Caco-2 (cell line): ENCODE data around the gene BLOC1S2. TPM values are rescaled to one million over a fixed set of nuclear protein-coding genes. Genes with fewer than 3 reads are reported as not detected.

ENCODE experiments used
- BruUV-seq: library from RNA; stranded (reverse); fragments of 400-500 nt; replicated peaks from 2 replicates; lab custom pipeline; 2021; lab: Mats Ljungman, UMichigan
- CTCF ChIA-PET: fragments of 300-600 bp; sonication (Branson Sonifier 250); formaldehyde crosslinking; loops from one replicate; lab custom pipeline; 2022; ENCODE audit warnings: antibody characterized with exemption; lab: Charles Lee
- POLR2A ChIA-PET: fragments of 300-600 bp; sonication (Branson Sonifier 250); formaldehyde crosslinking; loops from one replicate; lab custom pipeline; 2022; ENCODE audit warnings: antibody characterized with exemption; lab: Charles Lee
- DNase-seq, 2 experiments: peaks; one replicate each; pipeline versions ENCODE4 v3.0.0 to v3.0.0-alpha.2; 2020 to 2022
- H3K27me3 ChIP-seq: replicated peaks from 2 replicates; pipeline ENCODE4 v1.6.0; 2011; ENCODE audit warnings: low read length; ENCODE audit not compliant: control insufficient read depth, insufficient read depth
- H3K36me3 ChIP-seq: 2 replicates; pipeline ENCODE4 v1.5.1; 2011; ENCODE audit warnings: low read length; ENCODE audit not compliant: control insufficient read depth, insufficient read depth
- H3K4me1 ChIP-seq: fragments of 250-450 bp; sonication (Bioruptor Pico); 2 replicates; pipeline ENCODE4 v1.5.1; 2020; ENCODE audit warnings: mild to moderate bottlenecking
- H3K4me3 ChIP-seq: 2 replicates; pipeline ENCODE4 v1.5.1; 2011; ENCODE audit warnings: low read depth, mild to moderate bottlenecking, control low read depth, low read length
- H3K9me3 ChIP-seq: fragments of 250-450 bp; sonication (Bioruptor Pico); 2 replicates; pipeline ENCODE4 v1.5.1; 2020; ENCODE audit warnings: mild to moderate bottlenecking, moderate library complexity
- H3K27ac Mint-ChIP-seq: one replicate; pipeline ENCODE4 v1.8.0; 2022; ENCODE audit warnings: mixed read lengths; ENCODE audit not compliant: unreplicated experiment
- H3K27me3 Mint-ChIP-seq: one replicate; pipeline ENCODE4 v1.8.0; 2022; ENCODE audit warnings: mixed read lengths; ENCODE audit not compliant: insufficient read depth, unreplicated experiment
- H3K36me3 Mint-ChIP-seq: one replicate; pipeline ENCODE4 v1.8.0; 2022; ENCODE audit warnings: mild to moderate bottlenecking, mixed read lengths; ENCODE audit not compliant: insufficient read depth, unreplicated experiment
- H3K4me1 Mint-ChIP-seq: one replicate; pipeline ENCODE4 v1.8.0; 2022; ENCODE audit warnings: low read depth, mixed read lengths; ENCODE audit not compliant: unreplicated experiment
- H3K4me3 Mint-ChIP-seq: one replicate; pipeline ENCODE4 v1.8.0; 2022; ENCODE audit warnings: mild to moderate bottlenecking, moderate library complexity, mixed read lengths; ENCODE audit not compliant: unreplicated experiment
- H3K9me3 Mint-ChIP-seq: one replicate; pipeline ENCODE4 v1.8.0; 2022; ENCODE audit warnings: mixed read lengths; ENCODE audit not compliant: unreplicated experiment
- CTCF ChIP-seq, 2 experiments: fragments of 200-600 bp in 1 of 2; IDR thresholded peaks; 1 replicate in 1 of 2; 2 replicates in 1 of 2; pipeline versions ENCODE4 v1.5.1 to v1.8.0; 2011 to 2022; ENCODE audit warnings: antibody characterized with exemption in 1 of 2, control low read depth in 1 of 2, inconsistent platforms in 1 of 2, low read depth in 1 of 2, low read length in 1 of 2, mild to moderate bottlenecking in 1 of 2, moderate library complexity in 1 of 2; ENCODE audit not compliant: insufficient read depth in 1 of 2, severe bottlenecking in 1 of 2, unreplicated experiment in 1 of 2
- intact Hi-C: fragments of 100-400 bp; cut with micrococcal nuclease; formaldehyde crosslinking; loops from one replicate; pipeline ENCODE4 v1.10.0; 2022; ENCODE audit not compliant: unreplicated experiment
- total RNA-seq: library from RNA; stranded (reverse); gene quantifications from 2 replicates; pipeline ENCODE4 v1.2.3, GENCODE V29; 2022

BLOC1S2 gene
- total RNA-seq, 1 experiment from 2014 or later = 51.9 TPM

- Mint-ChIP-seq H3K4me3 (peak overlapping the region; percentile 50), H3K36me3 (peaks cover 17% of the 10 kb centered on the region), H3K9me3 (no peaks in the 10 kb centered on the region), H3K4me1 (peaks cover 6% of the 10 kb centered on the region), H3K27me3 (no peaks in the 10 kb centered on the region), H3K27ac (peak overlapping the region; percentile 58)
- Histone ChIP-seq H3K9me3 (no peaks in the 10 kb centered on the region), H3K4me1 (no peaks in the 10 kb centered on the region), H3K36me3 (no peaks in the 10 kb centered on the region), H3K4me3 (peak overlapping the region; percentile 89; the same call in 1 of the 2 replicates), H3K27me3 (no peaks in the 10 kb centered on the region)
- DNase-seq = no peak
- no peak for TF ChIP-seq CTCF (IDR thresholded peaks at IDR 0.05; ENCODE audit: insufficient read depth in 1 of 2, low read depth in 1 of 2, low read length in 1 of 2, severe bottlenecking in 1 of 2, unreplicated experiment in 1 of 2)
- BruUV-seq = no TSS peak
- POLR2A ChIA-PET = no interaction called here
- intact Hi-C loops = no loop called here
- CTCF ChIA-PET = interaction anchor here (0.6 kb wide), 1 partner anchor 295 kb away, joined by 3 read pairs; no protein-coding TSS in a partner anchor
Observed at GRCh38 chr10:100265821-100266485, 20.5 kb downstream of the BLOC1S2 start.

GRCh38 chr10:100254191-100254590 lies 32.3 kb downstream of the BLOC1S2 start:
- H3K4me1 Mint-ChIP-seq = no peaks in the 10 kb centered on the region
- no TSS peak for BruUV-seq
- H3K4me1 ChIP-seq = no peaks in the 10 kb centered on the region
- H3K4me3 ChIP-seq = no peak overlapping the region
- H3K36me3 ChIP-seq = no peaks in the 10 kb centered on the region
- intact Hi-C loops = no loop called here
- CTCF ChIA-PET = no interaction called here
- H3K36me3 Mint-ChIP-seq = peaks cover 65% of the 10 kb centered on the region
- DNase-seq = no peak
- no peak for TF ChIP-seq CTCF (IDR thresholded peaks at IDR 0.05; ENCODE audit: insufficient read depth in 1 of 2, low read depth in 1 of 2, low read length in 1 of 2, severe bottlenecking in 1 of 2, unreplicated experiment in 1 of 2)
- H3K9me3 ChIP-seq = no peaks in the 10 kb centered on the region
- no peaks in the 10 kb centered on the region for H3K27me3 ChIP-seq
- no peak overlapping the region for H3K4me3 Mint-ChIP-seq
- POLR2A ChIA-PET = no interaction called here
- H3K9me3 Mint-ChIP-seq = no peaks in the 10 kb centered on the region
- no peaks in the 10 kb centered on the region for H3K27me3 Mint-ChIP-seq
- no peak overlapping the region for H3K27ac Mint-ChIP-seq

- CTCF ChIA-PET = no interaction called here
- no peak for DNase-seq
- H3K4me1 Mint-ChIP-seq = no peaks in the 10 kb centered on the region
- Histone ChIP-seq H3K4me3 (no peak overlapping the region), H3K27me3 (no peaks in the 10 kb centered on the region), H3K36me3 (no peaks in the 10 kb centered on the region; the same call in 1 of the 2 replicates), H3K9me3 (no peaks in the 10 kb centered on the region), H3K4me1 (no peaks in the 10 kb centered on the region)
- no peak overlapping the region for H3K4me3 Mint-ChIP-seq
- no peak for TF ChIP-seq CTCF (IDR thresholded peaks at IDR 0.05; ENCODE audit: insufficient read depth in 1 of 2, low read depth in 1 of 2, low read length in 1 of 2, severe bottlenecking in 1 of 2, unreplicated experiment in 1 of 2)
- H3K27ac Mint-ChIP-seq = no peak overlapping the region
- no TSS peak for BruUV-seq
- H3K36me3 Mint-ChIP-seq = peaks cover 66% of the 10 kb centered on the region
- POLR2A ChIA-PET = no interaction called here
- intact Hi-C loops = no loop called here
- H3K9me3 Mint-ChIP-seq = no peaks in the 10 kb centered on the region
- H3K27me3 Mint-ChIP-seq = no peaks in the 10 kb centered on the region
Observed at GRCh38 chr10:100253041-100253440, 33.4 kb downstream of the BLOC1S2 start.
